A549 (cell line): ENCODE results near the gene TOM1L2.

Experiments used
- MAX ChIP-seq: IDR thresholded peaks from 2 replicates; pipeline ENCODE4 v1.6.1; 2012
- MAZ ChIP-seq: fragments of 150-350 bp; IDR thresholded peaks from 2 replicates; pipeline ENCODE4 v1.6.1; 2014; ENCODE audit warnings: antibody characterized with exemption, low read depth, low read length, borderline replicate concordance
- POLR2A ChIP-seq: IDR thresholded peaks from 2 replicates; pipeline ENCODE4 v1.6.1; 2012; ENCODE audit warnings: mild to moderate bottlenecking, low read length

- TF ChIP-seq POLR2A (no peak), MAX (no peak), MAZ (no peak)
Observed at GRCh38 chr17:17982801-17983200, 10.6 kb upstream of the TOM1L2 start.
